ENCODE data around the gene RAB24. TPM values are rescaled to one million over a fixed set of nuclear protein-coding genes. Genes with fewer than 3 reads are reported as not detected.

RAB24 gene
- total and polyA plus RNA-seq, 2 experiments from 2014 or later = 30.3 to 64.6 TPM

GRCh38 chr5:177275883-177276282 is 27.6 kb downstream of the RAB24 start:
- no peak overlapping the region for H3K4me3 ChIP-seq
- no peaks in the 10 kb centered on the region for H3K9me2 ChIP-seq (replicated peaks; ENCODE audit: insufficient read depth)
- H3K9me3 ChIP-seq (ENCODE audit: low read depth) = no peaks in the 10 kb centered on the region
- no peak overlapping the region for H2AFZ ChIP-seq
- H3K4me1 ChIP-seq (ENCODE audit: insufficient read depth) = no peaks in the 10 kb centered on the region
- H3K79me2 ChIP-seq = no peaks in the 10 kb centered on the region
- H4K20me1 ChIP-seq (ENCODE audit: insufficient read depth, poor library complexity, severe bottlenecking) = no peaks in the 10 kb centered on the region
- H3K4me2 ChIP-seq = no peak overlapping the region
- H3K27ac ChIP-seq = no peak overlapping the region
- peaks cover 5% of the 10 kb centered on the region for H3K36me3 ChIP-seq (replicated peaks; ENCODE audit: insufficient read depth, low read depth)
- WGBS (ENCODE audit: low lambda C conversion rate, missing lambda C conversion rate) = 97% methylated on average over 6 of the region's 6 CpGs
- TF ChIP-seq EZH2phosphoT487 (IDR thresholded peaks at IDR 0.05; ENCODE audit: low read depth, severe bottlenecking, unreplicated experiment) (no peak), EZH2 (IDR thresholded peaks at IDR 0.05; ENCODE audit: borderline replicate concordance) (no peak), CTCF (IDR thresholded peaks at IDR 0.05; ENCODE audit: poor library complexity) (no peak)
- H3K27me3 ChIP-seq = no peaks in the 10 kb centered on the region
- no peak for DNase-seq (ENCODE audit: low spot score)

GRCh38 chr5:177271113-177271512 is 32.4 kb downstream of the RAB24 start:
- H3K27ac ChIP-seq = no peak overlapping the region
- H3K79me2 ChIP-seq = peaks cover 3% of the 10 kb centered on the region
- no peak overlapping the region for H2AFZ ChIP-seq
- no peak for DNase-seq (ENCODE audit: low spot score)
- no peaks in the 10 kb centered on the region for H3K9me3 ChIP-seq (ENCODE audit: low read depth)
- H3K4me2 ChIP-seq = no peak overlapping the region
- WGBS (ENCODE audit: low lambda C conversion rate, missing lambda C conversion rate) = 93% methylated on average over 4 of the region's 4 CpGs
- no peak overlapping the region for H3K4me3 ChIP-seq
- H3K4me1 ChIP-seq (ENCODE audit: insufficient read depth) = no peaks in the 10 kb centered on the region
- no peak for TF ChIP-seq EZH2phosphoT487 (IDR thresholded peaks at IDR 0.05; ENCODE audit: low read depth, severe bottlenecking, unreplicated experiment)
- no peak for TF ChIP-seq CTCF (IDR thresholded peaks at IDR 0.05; ENCODE audit: poor library complexity)
- TF ChIP-seq EZH2 (IDR thresholded peaks at IDR 0.05; ENCODE audit: borderline replicate concordance) = no peak
- no peaks in the 10 kb centered on the region for H4K20me1 ChIP-seq (ENCODE audit: insufficient read depth, poor library complexity, severe bottlenecking)
- H3K9me2 ChIP-seq (replicated peaks; ENCODE audit: insufficient read depth) = no peaks in the 10 kb centered on the region
- no peaks in the 10 kb centered on the region for H3K27me3 ChIP-seq
- peaks cover 5% of the 10 kb centered on the region for H3K36me3 ChIP-seq (replicated peaks; ENCODE audit: insufficient read depth, low read depth)

- Histone ChIP-seq H3K9me2 (replicated peaks; ENCODE audit: insufficient read depth) (no peaks in the 10 kb centered on the region), H3K27ac (peak overlapping the region; percentile 14), H3K27me3 (no peaks in the 10 kb centered on the region), H2AFZ (no peak overlapping the region), H3K4me2 (no peak overlapping the region), H3K4me1 (ENCODE audit: insufficient read depth) (no peaks in the 10 kb centered on the region), H4K20me1 (ENCODE audit: insufficient read depth, poor library complexity, severe bottlenecking) (no peaks in the 10 kb centered on the region), H3K79me2 (peaks cover 3% of the 10 kb centered on the region), H3K4me3 (no peak overlapping the region), H3K36me3 (replicated peaks; ENCODE audit: insufficient read depth, low read depth) (peaks cover 5% of the 10 kb centered on the region), H3K9me3 (ENCODE audit: low read depth) (no peaks in the 10 kb centered on the region)
- TF ChIP-seq EZH2phosphoT487 (IDR thresholded peaks at IDR 0.05; ENCODE audit: low read depth, severe bottlenecking, unreplicated experiment) (no peak), CTCF (IDR thresholded peaks at IDR 0.05; ENCODE audit: poor library complexity) (no peak), EZH2 (IDR thresholded peaks at IDR 0.05; ENCODE audit: borderline replicate concordance) (no peak)
- 71% methylated on average over 3 of the region's 3 CpGs for WGBS (ENCODE audit: low lambda C conversion rate, missing lambda C conversion rate)
- DNase-seq (ENCODE audit: low spot score) = no peak
These were observed 32.9 kb downstream of the RAB24 start for GRCh38 chr5:177270653-177271052.

GRCh38 chr5:177269976-177270375 is 33.5 kb downstream of the RAB24 start:
- Histone ChIP-seq H3K79me2 (peaks cover 3% of the 10 kb centered on the region), H3K9me2 (replicated peaks; ENCODE audit: insufficient read depth) (no peaks in the 10 kb centered on the region), H3K4me1 (ENCODE audit: insufficient read depth) (no peaks in the 10 kb centered on the region), H4K20me1 (ENCODE audit: insufficient read depth, poor library complexity, severe bottlenecking) (no peaks in the 10 kb centered on the region), H3K4me3 (no peak overlapping the region), H3K27ac (no peak overlapping the region), H3K9me3 (ENCODE audit: low read depth) (no peaks in the 10 kb centered on the region), H3K4me2 (no peak overlapping the region), H2AFZ (no peak overlapping the region), H3K36me3 (replicated peaks; ENCODE audit: insufficient read depth, low read depth) (peaks cover 5% of the 10 kb centered on the region), H3K27me3 (no peaks in the 10 kb centered on the region)
- TF ChIP-seq EZH2 (IDR thresholded peaks at IDR 0.05; ENCODE audit: borderline replicate concordance) (no peak), CTCF (IDR thresholded peaks at IDR 0.05; ENCODE audit: poor library complexity) (no peak), EZH2phosphoT487 (IDR thresholded peaks at IDR 0.05; ENCODE audit: low read depth, severe bottlenecking, unreplicated experiment) (no peak)
- 89% methylated on average over 3 of the region's 3 CpGs for WGBS (ENCODE audit: low lambda C conversion rate, missing lambda C conversion rate)
- DNase-seq (ENCODE audit: low spot score) = no peak
